Upper lobe of left lung (tissue), 4 donors: ENCODE measurements around the gene BPI.

Experiments
- CTCF ChIP-seq, 6 experiments: fragments of 450-650 bp in 4 of 6; fragments of 200-600 bp in 2 of 6; sonication (generic) in 2 of 6; IDR thresholded peaks; one replicate each; pipeline ENCODE4 v1.5.1; 2016 to 2019; ENCODE audit warnings: antibody characterized with exemption in 6 of 6
- POLR2A ChIP-seq, 4 donors: fragments of 450-650 bp; IDR thresholded peaks; one replicate each; pipeline ENCODE4 v1.5.1; 2016 to 2017; ENCODE audit warnings: antibody characterized with exemption in 4 of 4, mild to moderate bottlenecking in 2 of 4

- TF ChIP-seq POLR2A (IDR thresholded peaks at IDR 0.05) = no peak
- no peak for TF ChIP-seq CTCF (IDR thresholded peaks at IDR 0.05)
Observed at GRCh38 chr20:38313676-38314075, 9.7 kb downstream of the BPI start.
